ENCODE measurements around the gene LMOD2.

The LMOD2 gene

DNA sequence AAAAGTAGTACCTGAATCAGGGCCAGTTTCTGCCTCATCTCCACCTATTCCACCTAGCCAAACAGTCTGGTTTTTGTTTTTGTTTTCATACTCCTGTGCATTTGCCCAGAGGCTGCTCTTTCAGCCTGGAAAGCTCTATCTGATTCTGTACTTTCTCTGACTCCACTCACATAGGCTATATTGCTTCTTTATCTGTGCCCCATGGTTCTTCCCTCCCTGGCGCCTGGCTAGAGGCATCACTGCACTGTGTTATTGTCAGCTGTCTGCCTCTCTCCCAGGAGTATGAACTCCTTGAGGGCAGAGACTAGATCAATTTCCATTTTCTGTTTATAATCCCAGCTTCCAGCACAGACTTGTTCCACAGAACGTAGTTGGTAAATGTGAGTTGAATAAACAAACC is 5.1 kb upstream of the LMOD2 start:
- no peak for DNase-seq (ENCODE audit: low read depth)
- no peak overlapping the region for H3K4me3 ChIP-seq (ENCODE audit: low read depth, low read length)
- no peak for TF ChIP-seq POLR2A (IDR thresholded peaks at IDR 0.05; ENCODE audit: extremely low read depth, insufficient read length)
- TF ChIP-seq, protein P1, sequence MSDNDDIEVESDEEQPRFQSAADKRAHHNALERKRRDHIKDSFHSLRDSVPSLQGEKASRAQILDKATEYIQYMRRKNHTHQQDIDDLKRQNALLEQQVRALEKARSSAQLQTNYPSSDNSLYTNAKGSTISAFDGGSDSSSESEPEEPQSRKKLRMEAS (IDR thresholded peaks at IDR 0.05; ENCODE audit: low read depth, low read length) = no peak

DNA sequence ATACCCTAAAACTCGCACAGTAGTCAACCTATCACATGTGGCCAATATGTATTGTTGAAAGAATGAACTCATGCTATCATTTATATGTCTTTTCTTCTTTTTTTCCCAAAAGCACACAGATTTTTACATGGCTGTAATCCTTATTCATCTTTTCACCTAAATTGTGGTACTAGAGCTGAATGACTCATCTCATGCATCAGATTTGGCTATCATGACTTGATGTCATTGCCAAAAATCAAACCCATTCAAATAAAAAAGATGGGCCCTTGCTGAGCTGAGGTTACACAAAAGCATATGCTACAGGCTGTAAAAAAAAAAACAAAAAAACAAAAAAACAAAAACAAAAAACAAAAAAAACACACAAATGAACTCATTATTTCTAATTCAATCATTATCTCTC is 3.3 kb upstream of the LMOD2 start:
- TF ChIP-seq, protein P2, sequence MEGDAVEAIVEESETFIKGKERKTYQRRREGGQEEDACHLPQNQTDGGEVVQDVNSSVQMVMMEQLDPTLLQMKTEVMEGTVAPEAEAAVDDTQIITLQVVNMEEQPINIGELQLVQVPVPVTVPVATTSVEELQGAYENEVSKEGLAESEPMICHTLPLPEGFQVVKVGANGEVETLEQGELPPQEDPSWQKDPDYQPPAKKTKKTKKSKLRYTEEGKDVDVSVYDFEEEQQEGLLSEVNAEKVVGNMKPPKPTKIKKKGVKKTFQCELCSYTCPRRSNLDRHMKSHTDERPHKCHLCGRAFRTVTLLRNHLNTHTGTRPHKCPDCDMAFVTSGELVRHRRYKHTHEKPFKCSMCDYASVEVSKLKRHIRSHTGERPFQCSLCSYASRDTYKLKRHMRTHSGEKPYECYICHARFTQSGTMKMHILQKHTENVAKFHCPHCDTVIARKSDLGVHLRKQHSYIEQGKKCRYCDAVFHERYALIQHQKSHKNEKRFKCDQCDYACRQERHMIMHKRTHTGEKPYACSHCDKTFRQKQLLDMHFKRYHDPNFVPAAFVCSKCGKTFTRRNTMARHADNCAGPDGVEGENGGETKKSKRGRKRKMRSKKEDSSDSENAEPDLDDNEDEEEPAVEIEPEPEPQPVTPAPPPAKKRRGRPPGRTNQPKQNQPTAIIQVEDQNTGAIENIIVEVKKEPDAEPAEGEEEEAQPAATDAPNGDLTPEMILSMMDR (IDR thresholded peaks at IDR 0.05; ENCODE audit: low read depth, low read length) = no peak
- TF ChIP-seq MYC (IDR thresholded peaks at IDR 0.05; ENCODE audit: low read depth, low read length) = no peak
- TF ChIP-seq, protein P1 (IDR thresholded peaks at IDR 0.05; ENCODE audit: low read depth, low read length) = no peak
- TF ChIP-seq POLR2A (IDR thresholded peaks at IDR 0.05; ENCODE audit: extremely low read depth, insufficient read length) = no peak
- no peak overlapping the region for H3K4me3 ChIP-seq (ENCODE audit: low read depth, low read length)
- no peak for DNase-seq (ENCODE audit: low read depth)

DNA sequence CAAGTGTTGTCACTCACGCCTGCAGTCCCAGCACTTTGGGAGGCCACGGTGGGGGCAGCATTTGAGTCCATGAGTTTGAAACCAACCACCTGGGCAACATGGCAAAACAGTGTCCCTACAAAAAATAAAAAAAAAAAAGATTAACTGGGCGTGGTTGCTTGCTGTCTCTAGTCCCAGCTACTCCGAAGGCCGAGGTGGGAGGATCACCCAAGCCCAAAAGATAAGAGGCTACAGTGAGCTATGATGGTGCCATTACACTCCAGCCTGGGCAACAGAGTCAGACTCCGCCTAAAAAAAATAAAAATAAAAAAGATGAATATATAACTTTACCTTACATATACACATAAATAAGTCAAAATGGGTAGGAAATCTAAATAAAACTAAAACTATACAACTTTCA is 2.5 kb upstream of the LMOD2 start:
- TF ChIP-seq, protein P1 (IDR thresholded peaks at IDR 0.05; ENCODE audit: low read depth, low read length) = no peak
- no peak for TF ChIP-seq POLR2A (IDR thresholded peaks at IDR 0.05; ENCODE audit: extremely low read depth, insufficient read length)
- TF ChIP-seq MYC (IDR thresholded peaks at IDR 0.05; ENCODE audit: low read depth, low read length) = no peak
- TF ChIP-seq, protein P2 (IDR thresholded peaks at IDR 0.05; ENCODE audit: low read depth, low read length) = no peak
- DNase-seq (ENCODE audit: low read depth) = no peak
- H3K4me3 ChIP-seq (ENCODE audit: low read depth, low read length) = no peak overlapping the region

DNA sequence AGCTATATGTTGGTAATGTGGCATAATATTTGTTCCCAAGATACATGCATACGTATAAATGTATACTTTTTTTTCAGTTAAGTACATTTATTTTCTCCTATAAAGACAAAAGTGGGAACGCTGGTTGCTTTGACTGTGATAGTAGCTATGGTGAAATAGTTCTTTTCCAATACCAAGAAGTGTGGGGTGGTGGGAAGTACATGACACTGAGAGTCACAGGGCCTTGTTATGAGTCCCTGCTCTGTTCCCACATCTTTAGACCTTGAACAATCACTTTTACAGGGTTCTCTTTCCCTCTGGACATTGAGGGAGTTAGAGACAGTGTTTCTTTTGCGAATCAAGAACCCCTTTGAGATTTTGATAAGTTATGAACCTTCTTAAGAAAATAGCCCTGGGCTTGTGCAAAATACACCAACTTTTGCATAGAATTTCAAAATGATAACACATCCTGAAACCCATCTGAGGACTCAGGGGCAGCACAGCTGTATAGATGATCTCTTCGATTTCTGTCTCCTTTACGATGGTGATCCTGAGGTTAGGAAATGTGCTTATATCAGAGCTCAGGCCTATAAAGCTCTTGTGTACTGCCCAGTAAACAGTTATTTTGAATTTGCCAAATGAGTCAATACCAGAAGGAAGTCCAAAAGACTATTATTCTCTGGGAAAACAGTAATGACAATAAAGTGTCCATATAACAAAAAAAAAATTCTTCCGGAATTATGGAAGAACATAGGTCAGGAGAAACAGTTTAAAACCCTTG is 1.1 kb downstream of the LMOD2 start:
- DNase-seq (ENCODE audit: low read depth) = no peak
- no peak overlapping the region for H3K4me3 ChIP-seq (ENCODE audit: low read depth, low read length)
- TF ChIP-seq, protein P1 (IDR thresholded peaks at IDR 0.05; ENCODE audit: low read depth, low read length) = no peak
- TF ChIP-seq MYC (IDR thresholded peaks at IDR 0.05; ENCODE audit: low read depth, low read length) = no peak
- TF ChIP-seq, protein P2 (IDR thresholded peaks at IDR 0.05; ENCODE audit: low read depth, low read length) = no peak
- no peak for TF ChIP-seq POLR2A (IDR thresholded peaks at IDR 0.05; ENCODE audit: extremely low read depth, insufficient read length)

DNA sequence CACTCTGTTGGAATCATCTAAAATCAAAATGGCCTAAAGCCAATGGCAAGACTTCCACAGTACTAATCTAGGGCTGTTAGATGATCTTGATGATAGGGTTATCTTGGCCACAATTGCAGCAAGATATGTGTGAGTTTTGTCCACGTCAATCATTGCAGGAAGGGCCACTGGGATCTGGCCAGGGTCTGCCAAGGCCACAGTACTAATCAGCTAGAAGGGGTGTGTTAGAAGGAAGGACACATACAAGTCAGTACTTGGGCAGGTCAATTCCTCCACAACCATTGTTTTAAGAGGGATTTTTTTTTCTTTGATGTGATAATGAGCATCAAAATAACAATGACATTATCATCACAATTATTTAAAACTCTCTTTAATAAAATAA is 1.6 kb downstream of the LMOD2 start:
- no peak overlapping the region for H3K4me3 ChIP-seq (ENCODE audit: low read depth, low read length)
- DNase-seq (ENCODE audit: low read depth) = no peak
- TF ChIP-seq, protein P2 (IDR thresholded peaks at IDR 0.05; ENCODE audit: low read depth, low read length) = no peak
- TF ChIP-seq POLR2A (IDR thresholded peaks at IDR 0.05; ENCODE audit: extremely low read depth, insufficient read length) (no peak), MYC (IDR thresholded peaks at IDR 0.05; ENCODE audit: low read depth, low read length) (no peak)
- TF ChIP-seq, protein P1 (IDR thresholded peaks at IDR 0.05; ENCODE audit: low read depth, low read length) = no peak

DNA sequence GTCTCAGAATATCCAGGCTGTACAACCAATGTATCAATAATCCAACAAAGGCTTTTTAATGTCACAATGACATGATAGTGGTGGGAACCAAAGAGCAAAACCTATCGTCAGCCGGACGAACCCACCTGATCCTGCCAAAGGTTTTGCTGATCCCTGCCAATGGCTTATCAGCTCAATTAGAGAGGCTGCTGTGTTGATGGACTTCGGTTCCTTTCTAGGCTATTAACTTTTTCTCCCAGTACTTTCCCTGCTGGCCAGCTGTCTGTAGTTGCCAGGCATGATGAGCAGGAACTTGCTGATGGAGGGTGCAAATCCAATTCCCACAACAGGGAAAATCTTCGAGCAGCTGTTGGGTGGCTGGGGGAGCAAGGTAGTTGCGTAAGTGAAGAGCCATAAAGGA is 2.4 kb downstream of the LMOD2 start:
- no peak overlapping the region for H3K4me3 ChIP-seq (ENCODE audit: low read depth, low read length)
- TF ChIP-seq, protein P2 (IDR thresholded peaks at IDR 0.05; ENCODE audit: low read depth, low read length) = no peak
- no peak for TF ChIP-seq MYC (IDR thresholded peaks at IDR 0.05; ENCODE audit: low read depth, low read length)
- TF ChIP-seq POLR2A (IDR thresholded peaks at IDR 0.05; ENCODE audit: extremely low read depth, insufficient read length) = no peak
- TF ChIP-seq, protein P1 (IDR thresholded peaks at IDR 0.05; ENCODE audit: low read depth, low read length) = no peak
- DNase-seq (ENCODE audit: low read depth) = no peak

Measured in NB4 (cell line).